ENCODE results near the gene CENPQ. TPM values are rescaled to one million over a fixed set of nuclear protein-coding genes. Genes with fewer than 3 reads are reported as not detected.

CENPQ gene
- total RNA-seq, 1 donor from 2014 or later, result 48.8 TPM

Other genes with a start within 250 kb of the CENPQ start
- gene MMUT, start 117 bp upstream of the CENPQ start, total RNA-seq (ENCODE audit: low replicate concordance), result 14.4 and 23.9 TPM in 2 replicates
- gene GLYATL3, start 36.6 kb downstream of the CENPQ start, total RNA-seq (ENCODE audit: low replicate concordance), result not detected in 2 replicates
- gene C6orf141, start 87.3 kb downstream of the CENPQ start, total RNA-seq (ENCODE audit: low replicate concordance), result 87.2 and 97.2 TPM in 2 replicates
- gene RHAG, start 173.5 kb downstream of the CENPQ start, total RNA-seq (ENCODE audit: low replicate concordance), result not detected in 2 replicates